Panc1 (cell line): ENCODE measurements around the gene SSR3. TPM values are rescaled to one million over a fixed set of nuclear protein-coding genes. Genes with fewer than 3 reads are reported as not detected.

ENCODE experiments used
- ATAC-seq: fragments of 200-7000 bp; cut with Tn5 transposase; 2 replicates; pipeline ENCODE4 v1.9.1; 2020; ENCODE audit warnings: mild to moderate bottlenecking, moderate library complexity
- BruUV-seq: library from RNA; stranded (reverse); fragments of 400-500 nt; replicated peaks from 2 replicates; lab custom pipeline; 2021; lab: Mats Ljungman, UMichigan
- CTCF ChIA-PET: fragments of 300-600 bp; sonication (Branson Sonifier 250); formaldehyde crosslinking; loops from one replicate; lab custom pipeline; 2022; ENCODE audit warnings: antibody characterized with exemption; lab: Charles Lee
- POLR2A ChIA-PET: fragments of 300-600 bp; sonication (Branson Sonifier 250); formaldehyde crosslinking; loops from one replicate; lab custom pipeline; 2022; ENCODE audit warnings: antibody characterized with exemption; lab: Charles Lee
- DNase-seq: peaks from one replicate; pipeline ENCODE4 v3.0.0-alpha.2; 2010; ENCODE audit warnings: low read depth, low spot score
- H3K27ac ChIP-seq: 2 replicates; pipeline ENCODE4 v1.5.1; 2011; ENCODE audit warnings: mild to moderate bottlenecking, low read length, inconsistent platforms
- H3K27me3 ChIP-seq: fragments of 200-500 bp; sonication (Bioruptor generic); 2 replicates; pipeline ENCODE4 v1.6.0; 2014; ENCODE audit warnings: low read length, inconsistent platforms; ENCODE audit not compliant: control insufficient read depth, insufficient read depth
- H3K36me3 ChIP-seq: fragments of 200-500 bp; sonication (Bioruptor generic); 2 replicates; pipeline ENCODE4 v1.5.1; 2014; ENCODE audit warnings: inconsistent platforms, mild to moderate bottlenecking, low read length, moderate library complexity; ENCODE audit not compliant: control insufficient read depth, insufficient read depth
- H3K4me1 ChIP-seq: 2 replicates; pipeline ENCODE4 v1.5.1; 2011; ENCODE audit warnings: inconsistent platforms, mild to moderate bottlenecking, low read length, moderate library complexity; ENCODE audit not compliant: control insufficient read depth, insufficient read depth
- H3K4me3 ChIP-seq, 2 experiments: 2 replicates each; pipeline ENCODE4 v1.5.1; 2011 to 2012; ENCODE audit warnings: low read depth in 2 of 2, low read length in 2 of 2, mild to moderate bottlenecking in 2 of 2, inconsistent platforms in 1 of 2, moderate library complexity in 1 of 2
- H3K9me3 ChIP-seq: fragments of 200-500 bp; sonication (Bioruptor generic); 2 replicates; pipeline ENCODE4 v1.5.1; 2014; ENCODE audit warnings: low read depth, mild to moderate bottlenecking, inconsistent platforms, low read length, moderate library complexity; ENCODE audit not compliant: control insufficient read depth, insufficient read depth
- CTCF ChIP-seq: fragments of 450-650 bp; IDR thresholded peaks from 2 replicates; pipeline ENCODE4 v1.5.1; 2017; ENCODE audit warnings: mild to moderate bottlenecking
- POLR2AphosphoS5 ChIP-seq: IDR thresholded peaks from 2 replicates; pipeline ENCODE4 v1.6.1; 2012; ENCODE audit warnings: mild to moderate bottlenecking, low read depth, low read length, moderate library complexity
- REST ChIP-seq, 2 experiments: IDR thresholded peaks; 2 replicates each; pipeline ENCODE4 v1.6.1; 2011 to 2012; ENCODE audit warnings: low read depth in 2 of 2, control low read depth in 1 of 2, low read length in 1 of 2, mild to moderate bottlenecking in 1 of 2, moderate library complexity in 1 of 2; ENCODE audit not compliant: insufficient read depth in 1 of 2
- SIN3A ChIP-seq: IDR thresholded peaks from 2 replicates; pipeline ENCODE4 v1.6.1; 2012; ENCODE audit warnings: low read depth, mild to moderate bottlenecking, low read length, moderate library complexity, borderline replicate concordance; ENCODE audit not compliant: insufficient read depth
- TCF7L2 ChIP-seq: IDR thresholded peaks from 2 replicates; pipeline ENCODE4 v1.6.1; 2011; ENCODE audit warnings: mild to moderate bottlenecking, low read depth, low read length, inconsistent platforms
- in situ Hi-C: cut with HindIII; loops from 2 replicates; pipeline ENCODE4 v1.10.0; 2016; ENCODE audit warnings: low sequenced_read_pairs, low pct_unique_long_range_greater_than_20kb
- intact Hi-C: fragments of 100-400 bp; cut with micrococcal nuclease; formaldehyde crosslinking; loops from one replicate; pipeline ENCODE4 v1.10.0; 2022; ENCODE audit not compliant: unreplicated experiment
- total RNA-seq: library from RNA; stranded (reverse); gene quantifications from one replicate; pipeline ENCODE4 v1.2.1, GENCODE V29; 2021; ENCODE audit not compliant: unreplicated experiment

The SSR3 gene
- total RNA-seq, 1 experiment from 2014 or later = 154 TPM

GRCh38 chr3:156603379-156604017, 48.6 kb upstream of the SSR3 start:
- in situ Hi-C loops = no loop called here
- no TSS peak for BruUV-seq
- Histone ChIP-seq H3K27ac (no peak overlapping the region), H3K9me3 (no peaks in the 10 kb centered on the region), H3K27me3 (no peaks in the 10 kb centered on the region), H3K4me3 (no peak overlapping the region), H3K4me1 (peaks cover 8% of the 10 kb centered on the region; the same call in 1 of the 2 replicates), H3K36me3 (no peaks in the 10 kb centered on the region)
- intact Hi-C loops = no loop called here
- ChIA-PET CTCF (no interaction called here), POLR2A (no interaction called here)
- no peak for ATAC-seq
- no peak for DNase-seq
- no peak for TF ChIP-seq CTCF
- no peak for TF ChIP-seq POLR2AphosphoS5
- TF ChIP-seq TCF7L2 = no peak
- TF ChIP-seq REST (IDR thresholded peaks at IDR 0.05; ENCODE audit: insufficient read depth in 1 of 2, low read depth in 2 of 2, low read length in 1 of 2) = no peak
- TF ChIP-seq SIN3A = no peak

- no TSS peak for BruUV-seq
- Histone ChIP-seq H3K4me3 (no peak overlapping the region), H3K4me1 (peaks cover 8% of the 10 kb centered on the region; the same call in 1 of the 2 replicates), H3K36me3 (no peaks in the 10 kb centered on the region), H3K9me3 (no peaks in the 10 kb centered on the region), H3K27me3 (no peaks in the 10 kb centered on the region), H3K27ac (no peak overlapping the region)
- no peak for ATAC-seq
- no peak for DNase-seq
- ChIA-PET CTCF (no interaction called here), POLR2A (no interaction called here)
- intact Hi-C loops = no loop called here
- in situ Hi-C loops = no loop called here
- TF ChIP-seq TCF7L2 (no peak), CTCF (no peak), REST (IDR thresholded peaks at IDR 0.05; ENCODE audit: insufficient read depth in 1 of 2, low read depth in 2 of 2, low read length in 1 of 2) (no peak), POLR2AphosphoS5 (no peak), SIN3A (no peak)
Observed at GRCh38 chr3:156602424-156602823, 47.5 kb upstream of the SSR3 start.
